ENCODE data around the gene FBN3.
"Not testable (repeated sequence)": the region's sequence is repeated elsewhere in the genome, so short reads cannot be mapped to it uniquely, and the experiment has no call there.

The FBN3 gene

DNA sequence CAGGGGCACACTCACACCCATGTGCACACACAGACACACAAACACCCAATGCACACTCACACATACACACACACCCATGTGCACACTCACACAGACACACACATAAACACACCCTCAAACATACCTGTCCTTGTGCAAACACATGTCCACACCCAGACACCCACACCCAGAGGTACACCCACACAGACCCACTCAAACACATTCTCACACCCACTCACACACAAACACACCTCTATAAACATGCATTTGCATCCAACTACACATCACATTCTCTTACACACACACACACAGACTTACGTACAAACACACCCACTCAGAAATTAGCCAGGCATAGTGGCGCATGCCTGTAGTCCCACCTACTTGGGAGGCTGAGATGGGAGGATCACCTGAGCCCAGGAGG is 31.4 kb downstream of the FBN3 start:
- no peak for DNase-seq (ENCODE audit: low read depth in 2 of 2)

GRCh38 chr19:8116437-8117293 is 32.7 kb downstream of the FBN3 start:
- DNase-seq (ENCODE audit: low read depth in 2 of 2): no peak

DNA sequence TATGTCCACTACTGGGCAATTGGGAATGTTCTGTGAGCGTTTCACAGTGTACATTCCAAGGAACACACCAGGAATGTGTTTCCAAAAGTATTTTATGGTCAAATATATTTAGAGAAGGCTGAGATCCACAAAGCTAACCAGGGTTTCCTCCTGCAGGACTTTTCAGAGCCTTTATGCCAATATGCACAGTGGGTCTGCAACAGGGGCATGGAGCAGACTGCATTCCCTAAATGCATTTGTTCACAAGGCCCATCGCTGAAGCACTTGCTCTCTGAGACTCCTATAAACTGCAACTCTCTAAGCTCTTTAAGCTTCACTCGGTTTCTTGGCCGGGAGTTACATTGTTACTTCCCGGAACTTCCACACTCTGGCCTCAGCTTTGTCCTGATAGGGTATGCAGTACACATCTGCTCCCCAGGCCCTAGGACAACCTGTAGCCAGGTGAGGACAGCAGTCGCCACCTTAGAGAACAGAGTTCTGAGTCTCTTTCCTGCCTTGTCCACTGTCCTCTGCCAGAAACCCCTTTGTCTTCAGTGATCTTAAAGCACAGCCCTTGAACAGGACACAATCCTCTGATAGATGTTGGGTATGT is 33.5 kb downstream of the FBN3 start:
- DNase-seq (ENCODE audit: low read depth in 2 of 2): no peak

DNA sequence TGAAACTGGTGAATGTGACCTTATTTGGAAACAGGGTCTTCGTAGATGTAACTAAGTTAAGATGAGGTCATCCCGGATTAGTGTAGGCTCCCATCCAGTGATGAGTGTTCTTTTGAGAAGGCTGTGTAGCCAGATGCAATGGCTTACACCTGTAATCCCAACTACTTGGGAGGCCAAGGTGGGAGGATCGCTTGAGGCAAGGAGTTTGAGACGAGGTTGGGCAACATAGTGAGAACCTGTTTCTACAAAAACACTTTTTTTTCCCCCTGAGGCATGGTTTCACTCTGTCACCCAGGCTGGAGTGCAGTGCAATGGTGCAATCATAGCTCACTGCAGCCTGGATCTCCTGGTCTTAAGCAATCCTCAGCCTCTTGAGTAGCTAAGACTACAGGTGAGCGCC is 36.4 kb downstream of the FBN3 start:
- DNase-seq (ENCODE audit: low read depth in 2 of 2): no peak

DNA sequence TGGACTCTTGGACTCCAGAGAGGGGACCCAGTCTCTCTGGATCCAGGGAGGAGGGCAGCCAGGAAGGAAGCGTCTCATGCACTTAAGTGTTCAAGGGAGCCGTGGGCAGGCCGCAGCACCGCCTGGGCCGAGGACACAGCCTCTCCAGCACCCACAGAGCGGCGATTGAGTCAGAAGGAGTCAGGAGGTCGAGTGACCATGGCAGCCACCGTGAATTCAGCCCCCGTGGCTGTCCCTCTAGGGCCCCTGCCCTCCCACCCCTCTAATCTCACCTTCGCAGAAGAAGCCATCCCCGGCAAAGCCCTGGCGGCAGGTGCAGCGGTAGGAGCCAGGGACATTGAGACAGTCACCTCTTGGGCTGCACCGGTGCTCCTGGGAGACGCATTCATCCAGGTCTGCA is 38.0 kb downstream of the FBN3 start:
- no peak for DNase-seq (ENCODE audit: low read depth in 2 of 2)

DNA sequence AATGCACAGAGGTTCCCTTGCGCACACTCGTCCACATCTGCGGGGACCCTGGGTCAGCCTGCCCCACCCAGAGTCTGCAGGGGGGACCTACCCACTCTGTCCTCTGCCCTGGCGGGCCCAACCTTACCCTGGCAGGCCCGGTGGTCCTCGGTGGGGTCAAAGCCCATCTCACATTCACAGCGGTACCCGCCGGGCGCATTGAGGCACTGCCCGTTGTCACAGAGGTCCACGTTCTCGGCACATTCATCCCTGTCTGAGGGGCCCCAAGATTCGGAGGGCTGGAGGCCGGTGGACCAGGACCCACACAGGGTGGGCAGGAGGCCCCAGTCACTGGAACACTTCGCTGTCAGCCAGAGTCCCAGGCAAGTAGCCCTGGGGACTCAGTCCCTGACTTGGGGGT is 38.5 kb downstream of the FBN3 start:
- no peak for DNase-seq (ENCODE audit: low read depth in 2 of 2)

GRCh38 chr19:8109890-8110662 is 39.3 kb downstream of the FBN3 start:
- DNase-seq (ENCODE audit: low read depth in 2 of 2): no peak

DNA sequence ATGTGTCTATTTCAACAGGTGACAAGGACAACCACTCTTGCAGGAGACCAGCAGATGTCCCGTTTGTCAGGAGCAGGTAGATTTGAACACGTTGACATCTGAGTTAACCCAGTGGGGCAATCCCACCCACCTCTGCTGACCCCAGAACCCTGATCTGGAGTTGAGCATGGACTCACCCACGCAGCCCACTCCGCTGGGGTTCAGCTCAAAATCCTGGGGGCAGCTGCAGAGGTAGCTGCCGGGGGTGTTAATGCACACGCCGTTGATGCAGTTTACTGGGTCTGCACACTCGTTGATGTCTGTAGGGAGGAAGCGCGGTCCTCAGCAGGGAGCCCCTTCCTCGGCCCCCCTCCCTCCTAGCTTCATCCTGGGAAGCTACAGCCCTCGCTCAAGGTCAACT is 39.9 kb downstream of the FBN3 start:
- DNase-seq (ENCODE audit: low read depth in 2 of 2): no peak

DNA sequence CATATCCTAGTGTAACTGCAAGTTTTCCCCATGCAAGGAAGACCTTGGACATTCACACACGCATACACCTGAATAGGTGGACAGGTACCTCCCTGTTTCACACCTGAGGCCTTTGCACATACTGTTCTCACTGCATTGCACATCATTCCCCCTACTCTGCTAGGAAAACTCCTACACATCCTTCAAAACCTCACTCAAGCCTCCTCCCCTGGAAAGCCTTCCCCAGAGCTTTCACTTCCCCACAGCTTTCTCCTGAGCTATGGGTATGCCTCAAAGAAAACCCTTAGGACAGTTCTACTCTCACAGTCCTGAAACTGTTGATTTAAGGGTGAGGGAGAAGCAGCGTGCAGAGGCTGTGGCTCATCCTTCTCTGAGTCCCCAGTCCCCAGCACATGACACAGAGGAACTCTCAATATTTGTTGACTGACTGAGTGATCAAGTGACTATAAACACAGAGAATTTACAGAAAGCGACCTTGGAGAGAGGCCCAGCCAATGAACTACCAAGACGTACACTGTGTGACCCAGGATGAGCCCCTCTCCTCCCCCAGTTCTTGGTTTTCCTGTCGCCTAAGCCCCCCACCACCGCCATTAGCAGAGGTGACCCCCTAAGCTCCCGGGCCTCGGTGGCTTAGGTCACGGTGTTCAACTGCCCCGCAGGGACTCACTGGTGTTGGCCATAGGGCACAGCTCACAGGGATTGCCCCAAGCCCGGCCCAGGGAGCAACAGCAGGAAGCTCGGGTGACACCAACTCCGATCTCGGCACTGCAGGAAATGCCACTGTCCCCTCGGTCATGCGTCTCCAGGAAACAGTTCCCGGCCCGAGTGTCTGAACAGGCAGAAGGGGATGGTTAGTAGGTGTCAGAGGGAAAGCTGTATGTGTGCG is 40.6 kb downstream of the FBN3 start:
- no peak for DNase-seq (ENCODE audit: low read depth in 2 of 2)

GRCh38 chr19:8107301-8107903 is 42.0 kb downstream of the FBN3 start:
- DNase-seq (ENCODE audit: low read depth in 2 of 2): no peak

DNA sequence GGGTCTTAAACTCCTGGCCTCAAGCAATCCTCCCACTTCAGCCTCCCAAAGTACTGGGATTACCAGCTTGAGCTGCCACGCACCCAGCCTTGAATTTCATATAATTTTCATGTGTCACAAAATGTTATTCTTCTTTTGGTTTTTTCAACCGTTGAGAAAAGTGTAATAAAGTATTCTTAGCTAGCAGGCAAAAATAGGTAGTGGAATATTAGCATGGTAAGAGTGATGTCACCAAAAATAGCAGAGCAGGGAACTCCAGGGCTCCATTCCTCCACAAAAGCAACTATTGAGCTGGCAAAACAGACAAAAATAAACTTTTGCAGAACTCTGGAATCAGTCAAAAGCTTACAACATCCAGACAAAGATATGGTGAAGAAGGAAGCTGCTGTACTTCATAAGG is 43.9 kb downstream of the FBN3 start:
- DNase-seq (ENCODE audit: low read depth in 2 of 2): no peak

- DNase-seq (ENCODE audit: low read depth in 2 of 2): not testable (repeated sequence)
Observed at GRCh38 chr19:8101910-8102309, 47.5 kb downstream of the FBN3 start.

DNA sequence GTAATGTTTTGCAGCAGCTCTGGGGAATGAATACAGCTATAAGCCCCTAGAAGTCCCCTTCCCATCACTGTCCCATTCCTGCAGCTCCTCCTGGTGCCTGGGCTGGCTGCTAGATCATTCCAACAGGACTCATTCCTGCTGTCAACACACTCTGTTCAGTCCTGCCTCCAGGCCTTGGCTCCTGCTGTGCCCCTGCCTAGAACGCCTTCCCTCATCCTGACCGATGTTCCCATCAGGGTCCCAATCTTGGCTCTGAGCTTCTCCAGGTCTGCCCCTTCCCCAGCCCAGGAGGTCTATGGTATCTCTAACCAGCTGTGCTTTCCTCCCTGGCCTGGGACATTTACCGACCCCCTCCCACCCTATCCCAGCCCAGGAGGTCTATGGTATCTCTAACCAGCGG is 48.1 kb downstream of the FBN3 start:
- DNase-seq (ENCODE audit: low read depth in 2 of 2): no peak

GRCh38 chr19:8097681-8098567 is 51.5 kb downstream of the FBN3 start:
- DNase-seq (ENCODE audit: low read depth in 2 of 2): no peak

GRCh38 chr19:8097198-8097597 is 52.2 kb downstream of the FBN3 start:
- no peak for DNase-seq (ENCODE audit: low read depth in 2 of 2)

DNA sequence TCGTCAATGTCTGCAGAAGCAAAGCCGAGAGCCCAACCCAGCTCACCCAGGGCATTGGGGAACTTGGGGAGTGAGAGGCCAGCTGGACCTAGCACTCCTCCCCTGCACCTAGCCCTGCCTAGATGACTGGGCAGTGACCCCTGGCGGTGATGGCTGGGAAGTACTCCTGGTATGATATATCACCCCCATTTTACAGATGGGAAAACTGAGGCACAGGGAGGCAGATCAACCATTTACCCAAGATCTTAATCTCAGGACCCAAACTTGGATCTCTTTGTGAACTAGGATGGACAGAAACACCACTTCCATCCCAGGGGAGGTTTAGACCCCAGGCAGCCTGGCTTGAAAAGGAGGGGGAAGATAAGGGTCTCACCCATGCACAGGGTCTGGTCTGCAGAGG is 53.3 kb downstream of the FBN3 start:
- DNase-seq (ENCODE audit: low read depth in 2 of 2): no peak

DNA sequence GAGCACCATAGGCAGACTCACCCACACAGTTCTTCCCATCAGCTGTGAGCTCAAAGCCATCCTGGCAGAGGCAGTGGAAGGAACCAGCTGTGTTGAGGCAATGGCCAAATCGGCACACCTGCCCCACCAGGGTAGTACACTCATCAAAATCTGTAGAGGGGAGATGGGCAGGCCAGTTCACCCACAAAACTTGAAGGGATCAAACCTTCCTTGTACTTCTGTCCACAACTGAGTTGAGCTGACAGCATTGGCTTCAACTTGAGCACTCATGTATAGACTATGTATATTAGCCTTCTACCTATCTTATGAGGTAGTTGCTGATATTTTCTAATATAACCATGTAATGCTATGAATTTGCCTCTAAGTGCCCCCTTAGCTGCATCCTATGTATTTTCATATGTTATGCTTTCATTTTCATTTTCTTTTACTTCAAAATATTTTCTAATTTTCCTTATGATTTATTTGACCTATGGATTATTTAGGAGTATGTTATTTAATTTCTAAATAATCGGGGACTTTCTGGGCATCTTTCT is 54.0 kb downstream of the FBN3 start:
- no peak for DNase-seq (ENCODE audit: low read depth in 2 of 2)

DNA sequence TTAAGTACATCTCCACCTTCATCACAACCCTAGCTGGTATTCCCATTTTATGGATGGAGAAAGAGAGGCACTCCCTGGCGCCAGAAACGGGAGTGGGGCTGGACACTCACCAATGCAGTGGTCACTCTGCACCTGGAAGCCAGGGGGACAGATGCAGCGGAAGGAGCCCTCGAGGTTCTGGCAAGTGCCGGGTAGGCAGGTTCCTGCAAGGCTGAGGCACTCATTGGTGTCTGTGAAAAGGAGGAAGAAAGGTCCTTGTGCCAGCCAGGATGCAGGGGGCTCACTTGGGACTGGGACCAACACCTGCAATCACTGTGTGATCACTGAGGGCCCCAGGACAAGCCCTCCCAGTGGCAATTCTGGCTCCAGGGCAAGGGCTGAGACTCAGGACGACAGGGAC is 55.1 kb downstream of the FBN3 start:
- no peak for DNase-seq (ENCODE audit: low read depth in 2 of 2)

GRCh38 chr19:8093740-8094139 is 55.7 kb downstream of the FBN3 start:
- DNase-seq (ENCODE audit: low read depth in 2 of 2): no peak

- no peak for DNase-seq (ENCODE audit: low read depth in 2 of 2)
Observed at GRCh38 chr19:8090950-8091349, 58.4 kb downstream of the FBN3 start.

All from fibroblast of skin of left biceps (primary cell).